ENCODE data around the gene NBEAL2.

Gene NBEAL2

GRCh38 chr3:47000922-47001730, 21.7 kb downstream of the NBEAL2 start:
- DNase-seq (ENCODE audit: low read depth) = no peak

- no peak for DNase-seq (ENCODE audit: low read depth)
These were observed 22.3 kb downstream of the NBEAL2 start for GRCh38 chr3:47001731-47002170.

- no peak for DNase-seq (ENCODE audit: low read depth)
These were observed 22.9 kb downstream of the NBEAL2 start for GRCh38 chr3:47002171-47003055.

GRCh38 chr3:47003056-47003410, 23.6 kb downstream of the NBEAL2 start:
- no peak for DNase-seq (ENCODE audit: low read depth)

- DNase-seq (ENCODE audit: low read depth) = no peak
These were observed 24.2 kb downstream of the NBEAL2 start for GRCh38 chr3:47003461-47004368.

GRCh38 chr3:47004369-47005211, 25.1 kb downstream of the NBEAL2 start:
- DNase-seq (ENCODE audit: low read depth) = no peak

- no peak for DNase-seq (ENCODE audit: low read depth)
These were observed 26.0 kb downstream of the NBEAL2 start for GRCh38 chr3:47005212-47006144.

GRCh38 chr3:47006145-47006651, 26.7 kb downstream of the NBEAL2 start:
- DNase-seq (ENCODE audit: low read depth) = no peak

- DNase-seq (ENCODE audit: low read depth) = no peak
These were observed 27.5 kb downstream of the NBEAL2 start for GRCh38 chr3:47007001-47007400.

GRCh38 chr3:47007482-47008233, 28.2 kb downstream of the NBEAL2 start:
- no peak for DNase-seq (ENCODE audit: low read depth)

GRCh38 chr3:47008234-47008796, 28.8 kb downstream of the NBEAL2 start:
- no peak for DNase-seq (ENCODE audit: low read depth)

- DNase-seq (ENCODE audit: low read depth) = no peak
These were observed 29.4 kb downstream of the NBEAL2 start for GRCh38 chr3:47008851-47009224.

- peak; percentile 85 for DNase-seq (ENCODE audit: low read depth)
These were observed 30.0 kb downstream of the NBEAL2 start for GRCh38 chr3:47009225-47010110.

GRCh38 chr3:47010111-47010712, 30.7 kb downstream of the NBEAL2 start:
- DNase-seq (ENCODE audit: low read depth) = no peak

- DNase-seq (ENCODE audit: low read depth) = no peak
These were observed 31.4 kb downstream of the NBEAL2 start for GRCh38 chr3:47010910-47011309.

GRCh38 chr3:47011371-47011770, 31.9 kb downstream of the NBEAL2 start:
- no peak for DNase-seq (ENCODE audit: low read depth)

Data from ELR (cell line).